OCI-LY7 (cell line): ENCODE data around the gene SIRT4. TPM values are rescaled to one million over a fixed set of nuclear protein-coding genes. Genes with fewer than 3 reads are reported as not detected.

Experiments used
- BruUV-seq: library from RNA; stranded (reverse); fragments of 400-500 nt; replicated peaks from 2 replicates; lab custom pipeline; 2021; lab: Mats Ljungman, UMichigan
- CTCF ChIA-PET: fragments of 300-600 bp; sonication (Branson Sonifier 250); formaldehyde crosslinking; loops from one replicate; lab custom pipeline; 2022; ENCODE audit warnings: antibody characterized with exemption; ENCODE audit not compliant: unreplicated experiment; lab: Charles Lee
- POLR2A ChIA-PET: fragments of 300-600 bp; sonication (Branson Sonifier 250); formaldehyde crosslinking; loops from one replicate; lab custom pipeline; 2022; ENCODE audit warnings: antibody characterized with exemption; lab: Charles Lee
- DNase-seq: peaks from one replicate; pipeline ENCODE4 v3.0.0-alpha.2; 2015; ENCODE audit warnings: low spot score
- H2AFZ ChIP-seq: fragments of 200-600 bp; sonication (generic), shearing (Covaris generic); 2 replicates; pipeline ENCODE4 v1.6.1; 2014; ENCODE audit warnings: mild to moderate bottlenecking, antibody characterized with exemption, low read length, moderate library complexity
- H3K27ac ChIP-seq: fragments of 200-600 bp; sonication (generic); 2 replicates; pipeline ENCODE4 v1.5.1; 2014; ENCODE audit warnings: mixed run types, low read depth, mild to moderate bottlenecking, moderate library complexity, low read length, inconsistent platforms; ENCODE audit not compliant: poor library complexity, severe bottlenecking
- H3K36me3 ChIP-seq: fragments of 200-600 bp; sonication (generic); 2 replicates; pipeline ENCODE4 v1.6.1; 2014; ENCODE audit warnings: mild to moderate bottlenecking, antibody characterized with exemption, low read length, moderate library complexity, mixed read lengths; ENCODE audit not compliant: insufficient read depth
- H3K4me1 ChIP-seq: fragments of 200-600 bp; sonication (generic); 2 replicates; pipeline ENCODE4 v1.5.1; 2014; ENCODE audit warnings: mild to moderate bottlenecking, low read length; ENCODE audit not compliant: insufficient read depth, poor library complexity, severe bottlenecking
- H3K4me2 ChIP-seq: fragments of 200-600 bp; sonication (generic); 2 replicates; pipeline ENCODE4 v1.6.1; 2014; ENCODE audit warnings: mild to moderate bottlenecking, low read length
- H3K4me3 ChIP-seq: fragments of 200-600 bp; sonication (generic); 2 replicates; pipeline ENCODE4 v1.5.1; 2014; ENCODE audit warnings: mild to moderate bottlenecking, low read depth, low read length; ENCODE audit not compliant: poor library complexity, severe bottlenecking
- H3K79me2 ChIP-seq: fragments of 200-600 bp; sonication (generic); 2 replicates; pipeline ENCODE4 v1.6.1; 2016; ENCODE audit warnings: low read depth, mild to moderate bottlenecking, low read length, moderate library complexity, mixed read lengths; ENCODE audit not compliant: insufficient read depth
- H3K9me2 ChIP-seq: fragments of 200-600 bp; sonication (generic); 2 replicates; pipeline ENCODE4 v1.6.1; 2016; ENCODE audit warnings: mild to moderate bottlenecking, low read length, mixed read lengths; ENCODE audit not compliant: insufficient read depth
- H3K9me3 ChIP-seq: fragments of 200-600 bp; sonication (generic); 2 replicates; pipeline ENCODE4 v1.6.1; 2014; ENCODE audit warnings: mild to moderate bottlenecking, mixed run types, low read length, mixed read lengths
- H4K20me1 ChIP-seq: fragments of 200-600 bp; sonication (generic); 2 replicates; pipeline ENCODE4 v1.6.1; 2014; ENCODE audit warnings: mild to moderate bottlenecking, antibody characterized with exemption, low read length, moderate library complexity, mixed read lengths; ENCODE audit not compliant: insufficient read depth
- EZH2phosphoT487 ChIP-seq: fragments of 200-600 bp; sonication (generic); IDR thresholded peaks from 2 replicates; pipeline ENCODE4 v1.6.1; 2018; ENCODE audit warnings: low read depth, borderline replicate concordance, mild to moderate bottlenecking, mixed run types, antibody characterized with exemption, low read length, moderate library complexity, mixed read lengths
- intact Hi-C: fragments of 100-400 bp; cut with micrococcal nuclease; formaldehyde crosslinking; loops from one replicate; pipeline ENCODE4 v1.10.0; 2022; ENCODE audit not compliant: unreplicated experiment
- total RNA-seq, 2 experiments: library from RNA; depleted of rRNA in 1 of 2; stranded (reverse); fragments of >200 nt in 1 of 2; shearing (Covaris generic) in 1 of 2; gene quantifications; 2 replicates each; pipeline ENCODE4 v1.2.3, GENCODE V29; 2014 to 2022
- TF ChIP-seq, protein P1 (sequence below): fragments of 200-600 bp; sonication (generic); conservative IDR thresholded peaks from 2 replicates; pipeline ENCODE4 v1.5.1; 2014; ENCODE audit warnings: mild to moderate bottlenecking, antibody characterized with exemption, low read length, moderate library complexity, mixed read lengths

Gene SIRT4
- total RNA-seq, 2 experiments from 2014 or later: 1.4 to 2.1 TPM

DNA sequence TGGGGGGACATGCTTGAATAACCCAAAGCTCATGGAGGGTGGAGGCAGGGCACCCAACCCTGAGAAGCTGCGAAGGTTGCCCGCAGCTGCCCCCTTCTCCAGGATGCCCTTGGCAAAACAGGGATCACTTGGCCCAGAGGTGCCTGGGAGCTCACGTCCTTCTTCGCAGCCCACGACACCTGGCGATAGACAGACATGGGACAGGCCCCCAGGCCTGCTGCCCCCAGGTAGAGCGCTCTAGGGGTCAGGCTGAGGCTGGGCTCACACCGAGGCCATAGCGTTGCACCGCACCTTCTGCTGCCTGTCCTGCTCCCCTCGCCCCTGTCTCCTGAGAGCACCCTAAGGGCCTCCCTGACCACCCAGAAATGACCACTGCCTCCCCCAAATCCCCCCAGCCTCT lies 45.6 kb downstream of the SIRT4 start:
- Histone ChIP-seq H4K20me1 (no peaks in the 10 kb centered on the region), H3K27ac (no peak overlapping the region), H3K4me2 (no peak overlapping the region), H3K79me2 (no peaks in the 10 kb centered on the region), H2AFZ (no peak overlapping the region), H3K9me2 (no peaks in the 10 kb centered on the region), H3K4me1 (no peaks in the 10 kb centered on the region), H3K4me3 (no peak overlapping the region), H3K9me3 (no peaks in the 10 kb centered on the region), H3K36me3 (no peaks in the 10 kb centered on the region)
- intact Hi-C loops: no loop called here
- no peak for DNase-seq
- ChIA-PET POLR2A (no interaction called here), CTCF (no interaction called here)
- BruUV-seq: no TSS peak
- TF ChIP-seq, protein P1, sequence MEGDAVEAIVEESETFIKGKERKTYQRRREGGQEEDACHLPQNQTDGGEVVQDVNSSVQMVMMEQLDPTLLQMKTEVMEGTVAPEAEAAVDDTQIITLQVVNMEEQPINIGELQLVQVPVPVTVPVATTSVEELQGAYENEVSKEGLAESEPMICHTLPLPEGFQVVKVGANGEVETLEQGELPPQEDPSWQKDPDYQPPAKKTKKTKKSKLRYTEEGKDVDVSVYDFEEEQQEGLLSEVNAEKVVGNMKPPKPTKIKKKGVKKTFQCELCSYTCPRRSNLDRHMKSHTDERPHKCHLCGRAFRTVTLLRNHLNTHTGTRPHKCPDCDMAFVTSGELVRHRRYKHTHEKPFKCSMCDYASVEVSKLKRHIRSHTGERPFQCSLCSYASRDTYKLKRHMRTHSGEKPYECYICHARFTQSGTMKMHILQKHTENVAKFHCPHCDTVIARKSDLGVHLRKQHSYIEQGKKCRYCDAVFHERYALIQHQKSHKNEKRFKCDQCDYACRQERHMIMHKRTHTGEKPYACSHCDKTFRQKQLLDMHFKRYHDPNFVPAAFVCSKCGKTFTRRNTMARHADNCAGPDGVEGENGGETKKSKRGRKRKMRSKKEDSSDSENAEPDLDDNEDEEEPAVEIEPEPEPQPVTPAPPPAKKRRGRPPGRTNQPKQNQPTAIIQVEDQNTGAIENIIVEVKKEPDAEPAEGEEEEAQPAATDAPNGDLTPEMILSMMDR: no peak
- TF ChIP-seq EZH2phosphoT487: no peak

DNA sequence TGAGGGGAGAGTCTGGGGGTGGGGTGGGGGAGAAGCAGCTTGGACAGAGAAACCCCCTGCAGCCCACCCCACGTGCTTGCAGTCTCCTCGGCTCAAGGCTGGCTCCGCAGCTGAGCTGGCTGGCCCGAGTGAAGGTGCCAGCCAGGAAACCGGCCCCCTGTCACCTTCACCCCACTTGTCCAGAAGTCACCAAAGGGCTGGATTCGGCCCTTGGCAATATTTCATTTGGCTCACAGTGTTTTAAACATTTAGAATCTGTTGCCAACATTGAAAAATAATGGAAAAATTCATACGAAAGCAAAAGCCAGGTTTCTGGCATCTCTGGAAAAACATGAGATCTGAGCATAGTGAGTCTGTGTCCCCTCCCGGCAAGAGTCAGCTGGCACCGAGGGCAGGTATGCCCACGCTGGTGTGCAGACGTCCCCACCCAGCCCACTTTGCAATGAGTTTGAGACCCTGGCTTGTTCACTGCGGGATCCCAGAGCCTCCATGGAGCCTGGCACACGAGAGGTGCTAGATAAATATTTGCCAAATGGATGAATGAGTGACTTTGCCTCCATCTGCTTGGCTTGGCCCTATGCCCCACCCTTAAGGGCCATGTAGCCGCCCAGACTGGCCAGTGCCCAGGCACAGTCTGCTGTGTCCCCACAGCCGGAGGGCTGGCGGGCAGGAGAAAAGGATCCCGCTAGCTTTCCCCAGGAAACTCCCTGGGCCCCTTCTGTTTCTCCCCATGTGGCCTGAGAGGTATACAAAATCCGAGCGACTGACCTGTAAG lies 48.6 kb downstream of the SIRT4 start:
- Histone ChIP-seq H4K20me1 (no peaks in the 10 kb centered on the region), H3K9me2 (no peaks in the 10 kb centered on the region), H3K4me1 (no peaks in the 10 kb centered on the region), H3K27ac (no peak overlapping the region), H3K79me2 (no peaks in the 10 kb centered on the region), H3K9me3 (no peaks in the 10 kb centered on the region), H2AFZ (no peak overlapping the region), H3K4me2 (no peak overlapping the region), H3K4me3 (no peak overlapping the region), H3K36me3 (no peaks in the 10 kb centered on the region)
- ChIA-PET CTCF (no interaction called here), POLR2A (interaction anchor here (0.6 to 0.7 kb wide), 2 partner anchors 34 to 43 kb away, joined by 4 to 5 read pairs; no protein-coding TSS in a partner anchor)
- intact Hi-C loops: no loop called here
- no peak for DNase-seq
- BruUV-seq: no TSS peak
- TF ChIP-seq, protein P1: no peak
- TF ChIP-seq EZH2phosphoT487: no peak

DNA sequence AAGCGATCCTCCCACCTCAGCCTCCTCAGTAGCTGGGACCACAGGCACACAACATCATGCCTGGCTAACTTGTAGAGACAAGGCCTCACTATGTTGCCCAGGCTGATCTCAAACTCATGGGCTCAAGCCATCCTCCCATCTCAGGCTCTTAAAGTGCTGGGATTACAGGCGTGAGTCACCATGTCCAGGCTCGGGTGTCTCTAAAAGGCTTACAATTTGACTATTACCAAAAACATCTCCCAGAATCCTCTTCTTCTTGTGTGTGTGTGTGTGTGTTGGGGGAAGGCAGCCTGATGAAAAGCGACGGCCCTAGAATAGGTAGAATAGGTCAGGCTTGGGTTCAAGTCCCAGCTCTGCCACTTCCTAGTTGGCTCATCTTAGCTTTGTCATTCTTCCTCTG lies 50.0 kb downstream of the SIRT4 start:
- Histone ChIP-seq H3K27ac (no peak overlapping the region), H3K4me1 (no peaks in the 10 kb centered on the region), H3K9me3 (no peaks in the 10 kb centered on the region), H3K4me3 (no peak overlapping the region), H4K20me1 (no peaks in the 10 kb centered on the region), H2AFZ (no peak overlapping the region), H3K79me2 (no peaks in the 10 kb centered on the region), H3K36me3 (no peaks in the 10 kb centered on the region), H3K4me2 (no peak overlapping the region), H3K9me2 (no peaks in the 10 kb centered on the region)
- TF ChIP-seq EZH2phosphoT487: no peak
- TF ChIP-seq, protein P1: no peak
- no peak for DNase-seq
- ChIA-PET POLR2A (interaction anchor here (0.7 kb wide), 1 partner anchor 181 kb away, joined by 4 read pairs; no protein-coding TSS in a partner anchor), CTCF (no interaction called here)
- no TSS peak for BruUV-seq
- intact Hi-C loops: no loop called here
